Parathyroid adenoma (tissue), 2 donors: ENCODE measurements around the gene CCDC70.

Source experiments
- H2AFZ ChIP-seq: fragments of 300-600 bp; sonication (generic); one replicate; pipeline ENCODE4 v1.7.0; 2017; ENCODE audit warnings: antibody characterized with exemption, mild to moderate bottlenecking
- H3K27ac ChIP-seq: fragments of 300-600 bp; sonication (generic); one replicate; pipeline ENCODE4 v1.7.0; 2017
- H3K27me3 ChIP-seq: fragments of 300-600 bp; sonication (generic); one replicate; pipeline ENCODE4 v1.7.0; 2017; ENCODE audit warnings: low read length; ENCODE audit not compliant: control insufficient read depth, insufficient read depth
- H3K36me3 ChIP-seq: fragments of 300-600 bp; sonication (generic); one replicate; pipeline ENCODE4 v1.7.0; 2017; ENCODE audit warnings: low read length; ENCODE audit not compliant: control insufficient read depth, insufficient read depth
- H3K4me1 ChIP-seq: fragments of 300-600 bp; sonication (generic); one replicate; pipeline ENCODE4 v1.7.0; 2017; ENCODE audit warnings: control low read depth
- H3K4me2 ChIP-seq: fragments of 300-600 bp; sonication (generic); one replicate; pipeline ENCODE4 v1.7.0; 2017; ENCODE audit warnings: low read length
- H3K4me3 ChIP-seq: fragments of 300-600 bp; sonication (generic); one replicate; pipeline ENCODE4 v1.7.0; 2017; ENCODE audit warnings: low read depth, low read length
- H3K79me2 ChIP-seq: fragments of 300-600 bp; sonication (generic); one replicate; pipeline ENCODE4 v1.7.0; 2017; ENCODE audit warnings: control low read depth
- H3K9ac ChIP-seq: fragments of 300-600 bp; sonication (generic); one replicate; pipeline ENCODE4 v1.7.0; 2017; ENCODE audit warnings: mild to moderate bottlenecking
- H3K9me3 ChIP-seq: fragments of 300-600 bp; sonication (generic); one replicate; pipeline ENCODE4 v1.7.0; 2017; ENCODE audit warnings: low read length; ENCODE audit not compliant: control insufficient read depth
- TF ChIP-seq, protein P1 (sequence below): fragments of 300-600 bp; sonication (generic); IDR thresholded peaks from one replicate; pipeline ENCODE4 v1.7.0; 2017; ENCODE audit warnings: antibody characterized with exemption, mild to moderate bottlenecking
- donor health status: primary hyperparathyroidism.

CCDC70 gene

DNA sequence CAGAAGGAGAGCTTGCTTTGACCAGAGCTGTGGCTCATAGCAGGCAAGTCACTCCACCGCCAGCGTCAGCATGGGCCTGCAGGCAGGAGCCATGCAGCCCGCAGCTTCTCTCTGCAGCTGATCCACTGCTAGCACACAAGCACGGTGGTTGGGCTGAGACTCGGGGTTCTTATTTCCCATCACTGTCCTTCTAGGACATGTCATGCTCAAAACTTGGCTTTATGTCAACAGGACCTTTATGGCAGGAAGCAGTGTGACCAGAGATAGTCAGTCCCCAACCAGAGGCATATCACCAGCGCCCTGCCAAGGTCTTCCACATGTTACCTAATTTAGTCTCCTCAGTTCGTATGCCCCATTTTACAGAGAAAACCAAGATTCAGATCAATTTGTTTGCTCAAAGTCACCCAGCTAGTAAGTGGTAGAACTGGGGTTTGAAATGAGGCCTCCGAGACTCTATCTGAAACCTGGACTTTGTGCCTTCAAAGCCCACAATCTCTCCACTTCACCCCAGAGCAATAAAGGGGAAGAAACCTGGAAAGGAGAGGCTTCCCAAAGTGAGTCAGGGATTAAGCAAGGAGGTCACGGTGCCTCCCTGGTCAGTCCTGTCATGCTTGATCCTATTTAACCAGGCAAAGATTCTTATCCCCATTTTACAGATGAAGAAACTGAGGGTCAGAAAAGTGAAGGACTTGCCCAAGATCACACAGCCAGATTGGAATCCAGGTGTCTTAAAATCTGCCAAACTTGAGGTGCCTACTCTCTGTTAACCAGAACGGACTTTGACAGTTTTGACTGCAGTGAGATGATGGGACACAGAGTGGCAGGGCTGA is 21.8 kb upstream of the CCDC70 start:
- Histone ChIP-seq H3K36me3 (no peaks in the 10 kb centered on the region), H3K79me2 (no peaks in the 10 kb centered on the region), H2AFZ (no peak overlapping the region), H3K4me2 (no peak overlapping the region), H3K4me1 (no peaks in the 10 kb centered on the region), H3K9ac (no peak overlapping the region), H3K9me3 (no peaks in the 10 kb centered on the region), H3K27ac (no peak overlapping the region), H3K27me3 (no peaks in the 10 kb centered on the region), H3K4me3 (no peak overlapping the region)
- TF ChIP-seq, protein P1, sequence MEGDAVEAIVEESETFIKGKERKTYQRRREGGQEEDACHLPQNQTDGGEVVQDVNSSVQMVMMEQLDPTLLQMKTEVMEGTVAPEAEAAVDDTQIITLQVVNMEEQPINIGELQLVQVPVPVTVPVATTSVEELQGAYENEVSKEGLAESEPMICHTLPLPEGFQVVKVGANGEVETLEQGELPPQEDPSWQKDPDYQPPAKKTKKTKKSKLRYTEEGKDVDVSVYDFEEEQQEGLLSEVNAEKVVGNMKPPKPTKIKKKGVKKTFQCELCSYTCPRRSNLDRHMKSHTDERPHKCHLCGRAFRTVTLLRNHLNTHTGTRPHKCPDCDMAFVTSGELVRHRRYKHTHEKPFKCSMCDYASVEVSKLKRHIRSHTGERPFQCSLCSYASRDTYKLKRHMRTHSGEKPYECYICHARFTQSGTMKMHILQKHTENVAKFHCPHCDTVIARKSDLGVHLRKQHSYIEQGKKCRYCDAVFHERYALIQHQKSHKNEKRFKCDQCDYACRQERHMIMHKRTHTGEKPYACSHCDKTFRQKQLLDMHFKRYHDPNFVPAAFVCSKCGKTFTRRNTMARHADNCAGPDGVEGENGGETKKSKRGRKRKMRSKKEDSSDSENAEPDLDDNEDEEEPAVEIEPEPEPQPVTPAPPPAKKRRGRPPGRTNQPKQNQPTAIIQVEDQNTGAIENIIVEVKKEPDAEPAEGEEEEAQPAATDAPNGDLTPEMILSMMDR, result no peak

- H3K4me2 ChIP-seq, result no peak overlapping the region
- TF ChIP-seq, protein P1, result no peak
These were observed 20.9 kb upstream of the CCDC70 start for GRCh38 chr13:51840917-51841316.

DNA sequence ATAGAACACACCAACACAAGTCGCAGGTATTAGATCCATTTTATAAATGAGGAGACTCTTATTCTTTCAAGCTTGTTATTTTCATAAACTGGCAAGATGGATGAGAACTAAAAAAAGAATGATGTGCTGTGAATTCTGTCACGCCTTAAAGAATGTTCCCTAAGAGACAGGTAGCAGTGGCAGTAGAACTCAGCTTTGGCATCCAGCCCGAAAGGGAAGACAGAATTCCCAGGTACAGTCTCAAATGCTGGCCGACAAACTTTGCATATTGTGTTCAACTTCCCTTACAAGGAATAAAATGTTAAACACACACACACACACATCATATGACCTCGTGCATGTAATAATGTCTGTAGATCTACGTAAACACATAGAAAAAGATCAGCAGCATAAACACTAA is 20.0 kb upstream of the CCDC70 start:
- Histone ChIP-seq H3K27ac (no peak overlapping the region), H3K79me2 (no peaks in the 10 kb centered on the region), H3K4me3 (no peak overlapping the region), H3K4me2 (no peak overlapping the region), H3K9ac (no peak overlapping the region), H3K9me3 (no peaks in the 10 kb centered on the region), H3K4me1 (no peaks in the 10 kb centered on the region), H2AFZ (no peak overlapping the region), H3K27me3 (no peaks in the 10 kb centered on the region), H3K36me3 (no peaks in the 10 kb centered on the region)
- TF ChIP-seq, protein P1, result no peak

More at GRCh38 chr13:51840917-51841316, 20.9 kb upstream of the CCDC70 start:
- Histone ChIP-seq H3K79me2 (no peaks in the 10 kb centered on the region), H3K27me3 (no peaks in the 10 kb centered on the region), H3K36me3 (no peaks in the 10 kb centered on the region), H3K4me3 (no peak overlapping the region), H3K27ac (no peak overlapping the region), H3K9ac (no peak overlapping the region), H3K4me1 (no peaks in the 10 kb centered on the region), H2AFZ (no peak overlapping the region), H3K9me3 (no peaks in the 10 kb centered on the region)

DNA sequence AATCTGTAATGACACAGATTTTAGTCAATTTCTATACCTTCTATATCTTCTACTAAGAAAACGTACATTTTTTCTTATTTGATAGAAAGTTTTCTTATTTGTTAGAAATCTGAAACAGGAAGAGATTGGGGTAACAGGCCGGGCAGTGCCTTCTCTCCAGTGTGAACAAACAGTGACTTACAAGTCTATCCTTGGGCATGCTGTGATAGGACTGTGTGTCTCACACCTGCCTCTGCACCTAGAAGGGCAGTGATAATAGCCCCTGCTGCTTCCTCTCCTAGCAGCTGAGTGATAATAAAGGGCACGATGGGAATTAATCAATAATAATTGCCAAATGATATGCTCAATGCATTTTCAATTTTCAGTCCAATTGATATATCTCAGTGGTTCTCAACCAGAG is 18.2 kb upstream of the CCDC70 start:
- H3K9me3 ChIP-seq, result no peaks in the 10 kb centered on the region
- no peak overlapping the region for H3K9ac ChIP-seq
- H2AFZ ChIP-seq, result no peak overlapping the region
- no peak overlapping the region for H3K27ac ChIP-seq
- no peaks in the 10 kb centered on the region for H3K27me3 ChIP-seq
- H3K4me2 ChIP-seq, result no peak overlapping the region
- H3K79me2 ChIP-seq, result no peaks in the 10 kb centered on the region
- no peaks in the 10 kb centered on the region for H3K36me3 ChIP-seq
- H3K4me1 ChIP-seq, result no peaks in the 10 kb centered on the region
- no peak overlapping the region for H3K4me3 ChIP-seq
- TF ChIP-seq, protein P1, result no peak
